ENCODE results near the gene TMEM184C.
A peak's percentile ranks its signal among the peaks of the same experiment; 100 is the strongest.

The TMEM184C gene

GRCh38 chr4:147658501-147658900 is 41.3 kb downstream of the TMEM184C start:
- no peaks in the 10 kb centered on the region for H3K9me3 ChIP-seq (ENCODE audit: control insufficient read depth, low read length)
- DNase-seq (ENCODE audit: low read depth), result peak; percentile 34
- no peaks in the 10 kb centered on the region for H3K27me3 ChIP-seq (replicated peaks; ENCODE audit: control insufficient read depth, insufficient read depth, low read length)
- H3K9ac ChIP-seq (ENCODE audit: low read length), result no peak overlapping the region
- H3K4me1 ChIP-seq (ENCODE audit: control insufficient read depth, insufficient read depth, low read length), result no peaks in the 10 kb centered on the region
- no peak overlapping the region for H3K4me3 ChIP-seq (ENCODE audit: low read length)
- H3K36me3 ChIP-seq (ENCODE audit: control insufficient read depth, insufficient read depth, low read length, severe bottlenecking), result peaks cover 64% of the 10 kb centered on the region

DNA sequence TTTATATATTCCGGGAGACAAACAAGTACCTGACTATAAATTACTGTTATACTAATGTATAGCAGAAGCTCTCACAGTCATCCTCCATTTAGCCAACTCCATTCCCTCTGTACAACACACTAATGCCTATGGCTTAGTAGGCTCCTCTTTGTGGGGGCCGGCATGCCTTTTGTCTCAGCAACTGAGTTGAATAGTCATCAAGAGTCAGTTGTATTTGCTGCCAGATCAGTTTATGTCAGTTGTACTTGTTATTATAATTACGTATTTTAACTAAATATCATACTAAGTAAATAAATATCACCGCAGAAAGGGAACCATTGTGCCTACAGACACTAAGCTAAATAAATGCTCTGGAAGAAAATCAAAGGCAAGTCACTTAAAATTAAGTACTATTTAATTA is 56.9 kb downstream of the TMEM184C start:
- Histone ChIP-seq H3K9me3 (ENCODE audit: control insufficient read depth, low read length) (no peaks in the 10 kb centered on the region), H3K4me3 (ENCODE audit: low read length) (no peak overlapping the region), H3K4me1 (ENCODE audit: control insufficient read depth, insufficient read depth, low read length) (peaks cover 4% of the 10 kb centered on the region), H3K36me3 (ENCODE audit: control insufficient read depth, insufficient read depth, low read length, severe bottlenecking) (peaks cover 29% of the 10 kb centered on the region), H3K9ac (ENCODE audit: low read length) (no peak overlapping the region), H3K27me3 (replicated peaks; ENCODE audit: control insufficient read depth, insufficient read depth, low read length) (no peaks in the 10 kb centered on the region)
- DNase-seq (ENCODE audit: low read depth), result peak; percentile 36

DNA sequence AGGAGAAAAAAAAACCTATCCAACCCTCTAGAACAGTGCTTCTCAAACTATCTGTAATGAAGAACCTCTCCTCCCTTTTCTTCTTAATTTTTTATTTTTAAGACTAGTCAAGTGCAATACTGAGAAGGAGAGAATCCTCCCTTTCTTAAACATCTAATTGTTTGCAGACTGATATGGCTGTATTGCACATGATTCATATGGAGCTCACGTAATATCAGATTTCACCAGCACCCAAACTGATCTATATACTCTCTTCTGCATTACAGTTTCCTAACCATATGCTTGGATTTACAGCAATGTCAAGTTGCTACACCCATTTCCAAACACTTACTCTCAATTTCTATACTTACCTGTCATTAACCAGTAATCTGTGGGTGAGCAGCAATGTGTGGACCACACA is 57.3 kb downstream of the TMEM184C start:
- H3K9me3 ChIP-seq (ENCODE audit: control insufficient read depth, low read length), result no peaks in the 10 kb centered on the region
- H3K36me3 ChIP-seq (ENCODE audit: control insufficient read depth, insufficient read depth, low read length, severe bottlenecking), result peaks cover 31% of the 10 kb centered on the region
- H3K4me3 ChIP-seq (ENCODE audit: low read length), result no peak overlapping the region
- H3K27me3 ChIP-seq (replicated peaks; ENCODE audit: control insufficient read depth, insufficient read depth, low read length), result no peaks in the 10 kb centered on the region
- DNase-seq (ENCODE audit: low read depth), result peak; percentile 72
- peaks cover 4% of the 10 kb centered on the region for H3K4me1 ChIP-seq (ENCODE audit: control insufficient read depth, insufficient read depth, low read length)
- H3K9ac ChIP-seq (ENCODE audit: low read length), result no peak overlapping the region

DNA sequence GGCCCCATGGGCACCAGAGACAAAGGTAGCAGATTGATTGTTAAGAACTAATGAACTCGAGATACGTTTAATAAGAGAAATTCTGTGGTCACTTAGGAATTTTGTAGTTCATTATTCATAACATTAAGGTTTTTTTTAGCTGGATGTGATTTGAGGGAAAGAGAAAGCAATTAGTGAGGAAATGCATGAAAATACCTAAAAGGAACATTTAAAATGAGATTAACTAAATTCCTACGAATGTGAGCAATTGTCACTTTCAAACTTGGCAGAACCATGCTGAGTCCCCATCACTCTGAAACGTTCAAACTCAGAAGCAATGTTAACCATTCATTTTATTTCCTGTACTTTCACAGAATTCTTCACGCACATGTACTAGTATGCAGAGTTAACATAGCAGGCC is 60.9 kb downstream of the TMEM184C start:
- no peak overlapping the region for H3K9ac ChIP-seq (ENCODE audit: low read length)

DNA sequence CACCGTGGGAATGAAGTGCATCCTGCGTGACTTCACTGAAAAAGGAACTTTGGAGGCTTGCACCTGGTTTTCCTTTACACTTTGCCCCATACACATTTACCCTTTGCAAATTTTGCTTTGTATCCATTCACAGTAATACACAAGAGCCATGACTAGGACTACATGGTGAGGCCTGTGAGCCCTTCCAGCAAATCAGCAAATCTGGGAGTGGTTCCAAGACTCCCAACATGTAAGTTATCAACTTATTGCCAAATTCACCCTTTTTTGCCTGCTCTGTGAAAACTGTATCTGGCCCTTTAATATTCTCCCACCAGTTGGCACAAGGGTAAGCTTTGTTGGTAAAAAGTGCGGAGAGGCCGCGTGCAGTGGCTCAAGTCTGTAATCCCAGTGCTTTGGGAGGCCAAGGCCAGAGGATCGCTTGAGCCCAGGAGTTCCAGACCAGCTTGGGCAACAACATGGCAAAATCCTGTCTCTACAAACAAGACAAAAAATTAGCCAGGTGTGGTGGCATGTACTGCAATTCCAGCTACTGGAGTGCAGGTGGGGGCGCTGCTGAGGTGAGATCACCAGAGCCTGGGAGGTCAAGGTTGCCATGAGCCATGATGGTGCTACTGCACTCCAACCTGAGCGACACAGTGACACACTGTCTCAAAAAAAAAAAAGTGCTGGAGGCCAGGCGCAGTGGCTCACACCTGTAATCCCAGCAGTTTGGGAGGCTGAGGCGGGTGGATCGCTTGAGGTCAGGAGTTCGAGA is 61.8 kb downstream of the TMEM184C start:
- Histone ChIP-seq H3K9me3 (ENCODE audit: control insufficient read depth, low read length) (no peaks in the 10 kb centered on the region), H3K4me3 (ENCODE audit: low read length) (no peak overlapping the region)
- DNase-seq (ENCODE audit: low read depth), result no peak

More for the DNA sequence above, 60.9 kb downstream of the TMEM184C start:
- no peak for DNase-seq (ENCODE audit: low read depth)
- Histone ChIP-seq H3K9me3 (ENCODE audit: control insufficient read depth, low read length) (no peaks in the 10 kb centered on the region), H3K4me1 (ENCODE audit: control insufficient read depth, insufficient read depth, low read length) (peaks cover 13% of the 10 kb centered on the region), H3K4me3 (ENCODE audit: low read length) (no peak overlapping the region), H3K36me3 (ENCODE audit: control insufficient read depth, insufficient read depth, low read length, severe bottlenecking) (peaks cover 11% of the 10 kb centered on the region), H3K27me3 (replicated peaks; ENCODE audit: control insufficient read depth, insufficient read depth, low read length) (no peaks in the 10 kb centered on the region)

GRCh38 chr4:147682755-147683154 is 65.6 kb downstream of the TMEM184C start:
- no peaks in the 10 kb centered on the region for H3K27me3 ChIP-seq (replicated peaks; ENCODE audit: control insufficient read depth, insufficient read depth, low read length)
- H3K4me3 ChIP-seq (ENCODE audit: low read length), result peak overlapping the region; percentile 92
- peak; percentile 43 for DNase-seq (ENCODE audit: low read depth)
- peaks cover 11% of the 10 kb centered on the region for H3K36me3 ChIP-seq (ENCODE audit: control insufficient read depth, insufficient read depth, low read length, severe bottlenecking)
- H3K4me1 ChIP-seq (ENCODE audit: control insufficient read depth, insufficient read depth, low read length), result peaks cover 13% of the 10 kb centered on the region
- peak overlapping the region; percentile 97 for H3K9ac ChIP-seq (ENCODE audit: low read length)
- H3K9me3 ChIP-seq (ENCODE audit: control insufficient read depth, low read length), result no peaks in the 10 kb centered on the region

More for the DNA sequence above, 61.8 kb downstream of the TMEM184C start:
- Histone ChIP-seq H3K4me1 (ENCODE audit: control insufficient read depth, insufficient read depth, low read length) (peaks cover 13% of the 10 kb centered on the region), H3K27me3 (replicated peaks; ENCODE audit: control insufficient read depth, insufficient read depth, low read length) (no peaks in the 10 kb centered on the region), H3K36me3 (ENCODE audit: control insufficient read depth, insufficient read depth, low read length, severe bottlenecking) (peaks cover 11% of the 10 kb centered on the region), H3K9ac (ENCODE audit: low read length) (no peak overlapping the region)

DNA sequence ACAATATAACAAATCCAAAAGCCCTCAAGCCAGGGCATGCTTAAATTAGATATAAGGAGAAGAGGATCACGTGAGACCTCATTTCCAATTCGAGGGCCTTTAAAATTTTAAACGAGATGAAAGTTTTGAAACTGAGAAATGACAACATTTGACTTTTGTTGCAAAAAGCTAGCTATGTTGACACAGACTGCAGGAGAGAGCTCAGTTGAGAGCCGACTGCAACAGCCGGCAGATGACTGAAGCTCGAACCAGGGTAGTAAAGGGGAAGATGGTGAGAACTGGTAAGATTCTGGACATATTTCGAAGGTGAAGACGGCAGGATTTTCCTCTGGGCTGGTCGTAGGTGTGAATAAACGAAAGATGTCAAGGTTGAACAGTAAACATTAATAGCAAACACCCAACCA is 66.0 kb downstream of the TMEM184C start:
- peak; percentile 68 for DNase-seq (ENCODE audit: low read depth)
- no peaks in the 10 kb centered on the region for H3K9me3 ChIP-seq (ENCODE audit: control insufficient read depth, low read length)
- peaks cover 11% of the 10 kb centered on the region for H3K36me3 ChIP-seq (ENCODE audit: control insufficient read depth, insufficient read depth, low read length, severe bottlenecking)
- peak overlapping the region; percentile 97 for H3K9ac ChIP-seq (ENCODE audit: low read length)
- H3K4me3 ChIP-seq (ENCODE audit: low read length), result peak overlapping the region; percentile 92
- peaks cover 10% of the 10 kb centered on the region for H3K4me1 ChIP-seq (ENCODE audit: control insufficient read depth, insufficient read depth, low read length)
- no peaks in the 10 kb centered on the region for H3K27me3 ChIP-seq (replicated peaks; ENCODE audit: control insufficient read depth, insufficient read depth, low read length)

DNA sequence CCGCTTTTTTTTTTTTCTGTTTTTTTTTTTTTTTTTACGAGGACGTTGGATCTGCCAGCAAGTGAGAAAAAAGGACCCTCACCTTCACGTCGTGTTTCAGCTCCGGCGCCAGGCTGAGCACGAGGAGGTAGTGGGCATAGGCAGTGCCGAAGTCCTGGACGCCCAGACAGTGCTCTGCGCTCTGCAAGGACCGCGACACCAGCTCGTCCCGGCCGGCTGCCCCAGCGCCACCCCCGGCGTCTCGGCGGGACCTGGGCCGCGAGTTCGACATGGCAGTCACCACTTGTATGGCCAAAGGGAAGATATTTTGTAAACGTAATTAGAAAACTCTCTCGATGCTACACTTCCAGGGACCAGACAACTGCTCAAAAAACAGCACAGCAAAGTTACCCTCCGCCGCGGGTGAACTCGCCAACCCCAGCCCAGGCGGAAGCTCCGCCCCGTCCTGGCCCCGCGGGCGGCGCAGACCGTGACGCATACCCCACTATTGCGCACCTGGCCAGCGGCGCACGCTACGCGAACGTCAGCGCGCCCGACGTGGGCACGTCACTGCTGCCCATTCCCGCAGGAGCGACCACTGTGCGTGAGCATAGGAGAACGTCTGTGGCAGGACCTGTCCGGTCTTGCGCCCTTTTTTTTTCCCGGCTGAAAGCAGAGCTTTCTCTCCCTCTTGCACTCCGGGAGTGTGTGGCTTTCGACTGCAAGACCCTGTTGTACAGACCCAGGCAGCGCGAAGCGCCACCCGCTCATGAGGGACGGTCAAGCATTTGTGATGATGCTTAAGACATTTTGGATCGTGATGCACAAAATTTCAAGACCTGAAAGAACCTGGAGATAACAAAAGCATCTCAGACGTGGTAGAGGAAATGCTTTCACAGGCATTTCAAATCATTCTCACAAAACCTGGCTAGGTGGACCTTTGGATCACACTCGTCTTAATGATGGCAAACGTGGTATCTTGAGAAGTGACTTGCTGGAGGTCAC is 66.8 kb downstream of the TMEM184C start, which contains the start of gene PRMT9:
TSS of gene PRMT9 (minus strand) at position 447 of the 984 bp plus-strand sequence. CDS start at position 271, 176 bp downstream.
- Histone ChIP-seq H3K4me3 (ENCODE audit: low read length) (peak within 1 kb of the TSS; percentile 92), H3K27me3 (replicated peaks; ENCODE audit: control insufficient read depth, insufficient read depth, low read length) (no peaks in the 10 kb centered on the region), H3K9me3 (ENCODE audit: control insufficient read depth, low read length) (no peaks in the 10 kb centered on the region), H3K36me3 (ENCODE audit: control insufficient read depth, insufficient read depth, low read length, severe bottlenecking) (peaks cover 5% of the 10 kb centered on the region), H3K4me1 (ENCODE audit: control insufficient read depth, insufficient read depth, low read length) (peaks cover 8% of the 10 kb centered on the region), H3K9ac (ENCODE audit: low read length) (peak within 1 kb of the TSS; percentile 97)
- peak; percentile 95 for DNase-seq (ENCODE audit: low read depth)

GRCh38 chr4:147689067-147689466 is 71.9 kb downstream of the TMEM184C start:
- no peak for DNase-seq (ENCODE audit: low read depth)
- Histone ChIP-seq H3K9me3 (ENCODE audit: control insufficient read depth, low read length) (no peaks in the 10 kb centered on the region), H3K4me3 (ENCODE audit: low read length) (no peak overlapping the region), H3K9ac (ENCODE audit: low read length) (no peak overlapping the region), H3K4me1 (ENCODE audit: control insufficient read depth, insufficient read depth, low read length) (no peaks in the 10 kb centered on the region), H3K27me3 (replicated peaks; ENCODE audit: control insufficient read depth, insufficient read depth, low read length) (no peaks in the 10 kb centered on the region), H3K36me3 (ENCODE audit: control insufficient read depth, insufficient read depth, low read length, severe bottlenecking) (no peaks in the 10 kb centered on the region)

- Histone ChIP-seq H3K4me1 (ENCODE audit: control insufficient read depth, insufficient read depth, low read length) (no peaks in the 10 kb centered on the region), H3K4me3 (ENCODE audit: low read length) (no peak overlapping the region), H3K27me3 (replicated peaks; ENCODE audit: control insufficient read depth, insufficient read depth, low read length) (no peaks in the 10 kb centered on the region), H3K9ac (ENCODE audit: low read length) (no peak overlapping the region), H3K36me3 (ENCODE audit: control insufficient read depth, insufficient read depth, low read length, severe bottlenecking) (no peaks in the 10 kb centered on the region), H3K9me3 (ENCODE audit: control insufficient read depth, low read length) (no peaks in the 10 kb centered on the region)
- DNase-seq (ENCODE audit: low read depth), result no peak
Measured at GRCh38 chr4:147691820-147692219, 74.6 kb downstream of the TMEM184C start.

GRCh38 chr4:147693218-147693617 is 76.0 kb downstream of the TMEM184C start:
- Histone ChIP-seq H3K9me3 (ENCODE audit: control insufficient read depth, low read length) (no peaks in the 10 kb centered on the region), H3K4me1 (ENCODE audit: control insufficient read depth, insufficient read depth, low read length) (no peaks in the 10 kb centered on the region), H3K36me3 (ENCODE audit: control insufficient read depth, insufficient read depth, low read length, severe bottlenecking) (no peaks in the 10 kb centered on the region), H3K9ac (ENCODE audit: low read length) (no peak overlapping the region), H3K4me3 (ENCODE audit: low read length) (no peak overlapping the region), H3K27me3 (replicated peaks; ENCODE audit: control insufficient read depth, insufficient read depth, low read length) (no peaks in the 10 kb centered on the region)
- DNase-seq (ENCODE audit: low read depth), result no peak
